ENCODE results near the gene FGGY.

FGGY gene

GRCh38 chr1:59755069-59755685 lies 458.3 kb downstream of the FGGY start:
- DNase-seq = peak in 1 of 56 donors; percentile 38

GRCh38 chr1:59757197-59757747 lies 460.4 kb downstream of the FGGY start:
- DNase-seq = no peak

GRCh38 chr1:59759156-59759925 lies 462.4 kb downstream of the FGGY start:
- DNase-seq = peak in 54 of 56 donors; percentile 8 to 88 (median 64)

- no peak for DNase-seq
These were observed 464.5 kb downstream of the FGGY start for GRCh38 chr1:59761443-59761842.

GRCh38 chr1:59763418-59763817 lies 466.5 kb downstream of the FGGY start:
- no peak for DNase-seq

GRCh38 chr1:59765011-59765730 lies 468.3 kb downstream of the FGGY start:
- no peak for DNase-seq

GRCh38 chr1:59766227-59766855 lies 469.4 kb downstream of the FGGY start:
- DNase-seq = no peak

- no peak for DNase-seq
These were observed 470.2 kb downstream of the FGGY start for GRCh38 chr1:59767119-59767518.

- DNase-seq = no peak
These were observed 472.2 kb downstream of the FGGY start for GRCh38 chr1:59768792-59769735.

- no peak for DNase-seq
These were observed 472.8 kb downstream of the FGGY start for GRCh38 chr1:59769736-59770095.

- DNase-seq = no peak
These were observed 474.5 kb downstream of the FGGY start for GRCh38 chr1:59771361-59771760.

GRCh38 chr1:59775480-59775879 lies 478.6 kb downstream of the FGGY start:
- DNase-seq = no peak

- DNase-seq = no peak
These were observed 480.3 kb downstream of the FGGY start for GRCh38 chr1:59776960-59777852.

GRCh38 chr1:59779949-59780348 lies 483.1 kb downstream of the FGGY start:
- DNase-seq = no peak

GRCh38 chr1:59788825-59789224 lies 491.9 kb downstream of the FGGY start:
- DNase-seq = no peak

GRCh38 chr1:59798600-59798999 lies 501.7 kb downstream of the FGGY start:
- DNase-seq = no peak

GRCh38 chr1:59803458-59804038 lies 506.7 kb downstream of the FGGY start:
- no peak for DNase-seq

GRCh38 chr1:59804301-59804700 lies 507.4 kb downstream of the FGGY start:
- no peak for DNase-seq

- no peak for DNase-seq
These were observed 508.7 kb downstream of the FGGY start for GRCh38 chr1:59805554-59805953.

Measured in amygdala (tissue), 56 donors.